ENCODE data around the gene PPM1D. TPM values are rescaled to one million over a fixed set of nuclear protein-coding genes. Genes with fewer than 3 reads are reported as not detected.

PPM1D gene
- total and polyA plus RNA-seq, 2 of the 13 experiments (the other 11 are each of a cell fraction or from before 2014, with no cell fraction given) = 8.0 to 26.2 TPM

- TF ChIP-seq, protein P1, sequence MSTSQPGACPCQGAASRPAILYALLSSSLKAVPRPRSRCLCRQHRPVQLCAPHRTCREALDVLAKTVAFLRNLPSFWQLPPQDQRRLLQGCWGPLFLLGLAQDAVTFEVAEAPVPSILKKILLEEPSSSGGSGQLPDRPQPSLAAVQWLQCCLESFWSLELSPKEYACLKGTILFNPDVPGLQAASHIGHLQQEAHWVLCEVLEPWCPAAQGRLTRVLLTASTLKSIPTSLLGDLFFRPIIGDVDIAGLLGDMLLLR (CRISPR knock-in tag; IDR thresholded peaks at IDR 0.05) = 0 out of 2 replicates have a peak, but pooled peaks have one; percentile 7
- TF ChIP-seq ZNF670 (CRISPR knock-in tag; IDR thresholded peaks at IDR 0.05; ENCODE audit: borderline replicate concordance) = peak; percentile 32; the same call in 1 of the 2 replicates
- TF ChIP-seq POLR2AphosphoS5 (IDR thresholded peaks at IDR 0.05; ENCODE audit: low read depth, low read length) = peak; percentile 67
- TF ChIP-seq ZBTB43 (CRISPR knock-in tag; conservative IDR thresholded peaks at IDR 0.05) = no peak
- no peak for TF ChIP-seq ZFP37 (CRISPR knock-in tag; IDR thresholded peaks at IDR 0.05; ENCODE audit: borderline replicate concordance)
- 0 out of 2 replicates have a peak, but pooled peaks have one; percentile 36 for TF ChIP-seq ZBTB42 (CRISPR knock-in tag; IDR thresholded peaks at IDR 0.05)
- TF ChIP-seq ZNF576 (CRISPR knock-in tag; IDR thresholded peaks at IDR 0.05) = no peak
- TF ChIP-seq, protein P2, sequence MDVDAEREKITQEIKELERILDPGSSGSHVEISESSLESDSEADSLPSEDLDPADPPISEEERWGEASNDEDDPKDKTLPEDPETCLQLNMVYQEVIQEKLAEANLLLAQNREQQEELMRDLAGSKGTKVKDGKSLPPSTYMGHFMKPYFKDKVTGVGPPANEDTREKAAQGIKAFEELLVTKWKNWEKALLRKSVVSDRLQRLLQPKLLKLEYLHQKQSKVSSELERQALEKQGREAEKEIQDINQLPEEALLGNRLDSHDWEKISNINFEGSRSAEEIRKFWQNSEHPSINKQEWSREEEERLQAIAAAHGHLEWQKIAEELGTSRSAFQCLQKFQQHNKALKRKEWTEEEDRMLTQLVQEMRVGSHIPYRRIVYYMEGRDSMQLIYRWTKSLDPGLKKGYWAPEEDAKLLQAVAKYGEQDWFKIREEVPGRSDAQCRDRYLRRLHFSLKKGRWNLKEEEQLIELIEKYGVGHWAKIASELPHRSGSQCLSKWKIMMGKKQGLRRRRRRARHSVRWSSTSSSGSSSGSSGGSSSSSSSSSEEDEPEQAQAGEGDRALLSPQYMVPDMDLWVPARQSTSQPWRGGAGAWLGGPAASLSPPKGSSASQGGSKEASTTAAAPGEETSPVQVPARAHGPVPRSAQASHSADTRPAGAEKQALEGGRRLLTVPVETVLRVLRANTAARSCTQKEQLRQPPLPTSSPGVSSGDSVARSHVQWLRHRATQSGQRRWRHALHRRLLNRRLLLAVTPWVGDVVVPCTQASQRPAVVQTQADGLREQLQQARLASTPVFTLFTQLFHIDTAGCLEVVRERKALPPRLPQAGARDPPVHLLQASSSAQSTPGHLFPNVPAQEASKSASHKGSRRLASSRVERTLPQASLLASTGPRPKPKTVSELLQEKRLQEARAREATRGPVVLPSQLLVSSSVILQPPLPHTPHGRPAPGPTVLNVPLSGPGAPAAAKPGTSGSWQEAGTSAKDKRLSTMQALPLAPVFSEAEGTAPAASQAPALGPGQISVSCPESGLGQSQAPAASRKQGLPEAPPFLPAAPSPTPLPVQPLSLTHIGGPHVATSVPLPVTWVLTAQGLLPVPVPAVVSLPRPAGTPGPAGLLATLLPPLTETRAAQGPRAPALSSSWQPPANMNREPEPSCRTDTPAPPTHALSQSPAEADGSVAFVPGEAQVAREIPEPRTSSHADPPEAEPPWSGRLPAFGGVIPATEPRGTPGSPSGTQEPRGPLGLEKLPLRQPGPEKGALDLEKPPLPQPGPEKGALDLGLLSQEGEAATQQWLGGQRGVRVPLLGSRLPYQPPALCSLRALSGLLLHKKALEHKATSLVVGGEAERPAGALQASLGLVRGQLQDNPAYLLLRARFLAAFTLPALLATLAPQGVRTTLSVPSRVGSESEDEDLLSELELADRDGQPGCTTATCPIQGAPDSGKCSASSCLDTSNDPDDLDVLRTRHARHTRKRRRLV (CRISPR knock-in tag; IDR thresholded peaks at IDR 0.05) = no peak
- TF ChIP-seq ZNF619 (CRISPR knock-in tag; IDR thresholded peaks at IDR 0.05) = 0 out of 2 replicates have a peak, but pooled peaks have one; percentile 12
- TF ChIP-seq ZNF580 (CRISPR knock-in tag; IDR thresholded peaks at IDR 0.05; ENCODE audit: borderline replicate concordance, low read depth) = peak; percentile 65; the same call in 1 of the 2 replicates
- no peak for TF ChIP-seq CREM (IDR thresholded peaks at IDR 0.05)
- no peak for TF ChIP-seq CREM (CRISPR knock-in tag; IDR thresholded peaks at IDR 0.05)
- peak; percentile 22; the same call in 1 of the 2 replicates for TF ChIP-seq GFI1 (CRISPR knock-in tag; IDR thresholded peaks at IDR 0.05; ENCODE audit: borderline replicate concordance)
- peak; percentile 56 to 72 for TF ChIP-seq POLR2A (IDR thresholded peaks at IDR 0.05; ENCODE audit: insufficient read depth in 1 of 2, low read depth in 2 of 2, low read length in 2 of 2)
- no peak for TF ChIP-seq GATAD1 (CRISPR knock-in tag; IDR thresholded peaks at IDR 0.05)
- no peak for TF ChIP-seq ZNF20 (CRISPR knock-in tag; IDR thresholded peaks at IDR 0.05)
- no peak for TF ChIP-seq FOXP4 (CRISPR knock-in tag; IDR thresholded peaks at IDR 0.05)
Measured at GRCh38 chr17:60676758-60677307, 76.8 kb downstream of the PPM1D start (continued).

Data from HepG2 (cell line).